Activated naive CD8-positive, alpha-beta T cell (primary cell): ENCODE measurements around the gene CCDC88C.

Experiments
- H3K27ac Mint-ChIP-seq: one replicate; pipeline ENCODE4 v1.8.0; 2021; ENCODE audit warnings: mixed read lengths
- H3K27me3 Mint-ChIP-seq: one replicate; pipeline ENCODE4 v1.8.0; 2021; ENCODE audit warnings: mixed read lengths
- H3K36me3 Mint-ChIP-seq: one replicate; pipeline ENCODE4 v1.8.0; 2021; ENCODE audit warnings: mixed read lengths
- H3K4me1 Mint-ChIP-seq: one replicate; pipeline ENCODE4 v1.8.0; 2021; ENCODE audit warnings: low read depth, mixed read lengths
- H3K4me3 Mint-ChIP-seq: one replicate; pipeline ENCODE4 v1.8.0; 2021; ENCODE audit warnings: mild to moderate bottlenecking, mixed read lengths
- H3K9me3 Mint-ChIP-seq: one replicate; pipeline ENCODE4 v1.8.0; 2021; ENCODE audit warnings: low read depth, mixed read lengths

Gene CCDC88C

GRCh38 chr14:91323671-91324605 lies 93.7 kb downstream of the CCDC88C start:
- peaks cover 2% of the 10 kb centered on the region for H3K36me3 Mint-ChIP-seq
- no peaks in the 10 kb centered on the region for H3K27me3 Mint-ChIP-seq
- peak overlapping the region; percentile 99 for H3K27ac Mint-ChIP-seq
- no peaks in the 10 kb centered on the region for H3K9me3 Mint-ChIP-seq
- peak overlapping the region; percentile 91 for H3K4me3 Mint-ChIP-seq
- H3K4me1 Mint-ChIP-seq, result peaks cover 85% of the 10 kb centered on the region

DNA sequence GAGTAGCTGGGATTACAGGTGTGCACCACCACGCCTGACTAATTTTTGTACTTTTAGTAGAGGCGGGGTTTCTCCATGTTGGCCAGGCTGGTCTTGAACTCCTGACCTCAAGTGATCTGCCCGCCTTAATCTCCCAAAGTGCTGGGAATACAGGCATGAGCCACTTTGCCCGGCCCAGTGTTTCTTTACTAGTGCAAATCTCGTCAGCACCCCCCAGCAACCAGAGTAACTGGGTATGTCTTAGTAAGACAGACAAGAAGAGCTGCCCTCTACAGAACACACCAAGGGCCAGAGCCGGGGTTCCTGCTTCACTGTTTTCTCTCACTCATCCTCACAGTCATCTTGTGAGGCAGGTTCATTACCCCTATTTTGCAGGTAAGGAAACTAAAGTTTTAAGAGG lies 94.6 kb downstream of the CCDC88C start:
- H3K36me3 Mint-ChIP-seq, result peaks cover 2% of the 10 kb centered on the region
- H3K4me3 Mint-ChIP-seq, result peak overlapping the region; percentile 91
- H3K9me3 Mint-ChIP-seq, result no peaks in the 10 kb centered on the region
- peaks cover 83% of the 10 kb centered on the region for H3K4me1 Mint-ChIP-seq
- no peaks in the 10 kb centered on the region for H3K27me3 Mint-ChIP-seq
- H3K27ac Mint-ChIP-seq, result peak overlapping the region; percentile 99

DNA sequence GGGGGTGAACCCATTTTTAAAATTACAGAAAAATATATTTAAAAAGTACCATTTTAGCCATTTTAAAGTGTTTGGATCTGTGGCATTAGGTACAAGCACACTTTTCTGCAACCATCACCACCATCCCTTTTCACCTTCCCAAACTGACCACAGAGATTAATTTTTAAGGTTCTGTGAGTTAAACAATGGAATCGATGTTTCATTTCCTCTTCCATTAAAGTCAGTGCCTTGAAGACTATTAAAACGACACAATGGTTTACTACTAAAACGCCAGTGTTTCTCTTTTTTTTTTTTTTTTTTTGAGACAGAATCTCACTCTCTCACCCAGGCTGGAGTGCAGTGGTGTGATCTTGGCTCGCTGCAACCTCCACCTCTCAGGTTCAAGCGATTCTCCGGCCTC lies 95.0 kb downstream of the CCDC88C start:
- Mint-ChIP-seq H3K4me3 (no peak overlapping the region), H3K9me3 (no peaks in the 10 kb centered on the region), H3K27ac (peak overlapping the region; percentile 99), H3K27me3 (no peaks in the 10 kb centered on the region), H3K36me3 (peaks cover 2% of the 10 kb centered on the region), H3K4me1 (peaks cover 83% of the 10 kb centered on the region)

- peak overlapping the region; percentile 83 for H3K27ac Mint-ChIP-seq
- peaks cover 2% of the 10 kb centered on the region for H3K36me3 Mint-ChIP-seq
- no peak overlapping the region for H3K4me3 Mint-ChIP-seq
- H3K4me1 Mint-ChIP-seq, result peaks cover 83% of the 10 kb centered on the region
- H3K9me3 Mint-ChIP-seq, result no peaks in the 10 kb centered on the region
- no peaks in the 10 kb centered on the region for H3K27me3 Mint-ChIP-seq
These were observed 96.5 kb downstream of the CCDC88C start for GRCh38 chr14:91321131-91321530.

- H3K4me3 Mint-ChIP-seq, result no peak overlapping the region
- H3K4me1 Mint-ChIP-seq, result peaks cover 83% of the 10 kb centered on the region
- no peaks in the 10 kb centered on the region for H3K9me3 Mint-ChIP-seq
- H3K27me3 Mint-ChIP-seq, result no peaks in the 10 kb centered on the region
- peak overlapping the region; percentile 84 for H3K27ac Mint-ChIP-seq
- H3K36me3 Mint-ChIP-seq, result peaks cover 7% of the 10 kb centered on the region
These were observed 97.4 kb downstream of the CCDC88C start for GRCh38 chr14:91320266-91320665.

GRCh38 chr14:91318911-91319310 lies 98.7 kb downstream of the CCDC88C start:
- no peaks in the 10 kb centered on the region for H3K27me3 Mint-ChIP-seq
- no peak overlapping the region for H3K4me3 Mint-ChIP-seq
- peaks cover 78% of the 10 kb centered on the region for H3K4me1 Mint-ChIP-seq
- H3K27ac Mint-ChIP-seq, result peak overlapping the region; percentile 81
- no peaks in the 10 kb centered on the region for H3K9me3 Mint-ChIP-seq
- H3K36me3 Mint-ChIP-seq, result peaks cover 9% of the 10 kb centered on the region

- Mint-ChIP-seq H3K9me3 (no peaks in the 10 kb centered on the region), H3K27ac (peak overlapping the region; percentile 98), H3K4me1 (peaks cover 73% of the 10 kb centered on the region), H3K27me3 (no peaks in the 10 kb centered on the region), H3K4me3 (peak overlapping the region; percentile 76), H3K36me3 (peaks cover 9% of the 10 kb centered on the region)
These were observed 100.0 kb downstream of the CCDC88C start for GRCh38 chr14:91317381-91318308.

- Mint-ChIP-seq H3K27me3 (no peaks in the 10 kb centered on the region), H3K4me3 (peak overlapping the region; percentile 76), H3K36me3 (peaks cover 9% of the 10 kb centered on the region), H3K9me3 (no peaks in the 10 kb centered on the region), H3K27ac (peak overlapping the region; percentile 98), H3K4me1 (peaks cover 69% of the 10 kb centered on the region)
These were observed 100.9 kb downstream of the CCDC88C start for GRCh38 chr14:91316761-91317160.

- Mint-ChIP-seq H3K9me3 (no peaks in the 10 kb centered on the region), H3K36me3 (peaks cover 12% of the 10 kb centered on the region), H3K4me1 (peaks cover 74% of the 10 kb centered on the region), H3K27me3 (no peaks in the 10 kb centered on the region), H3K27ac (peak overlapping the region; percentile 98), H3K4me3 (peak overlapping the region; percentile 81)
These were observed 101.8 kb downstream of the CCDC88C start for GRCh38 chr14:91315844-91316267.

GRCh38 chr14:91313852-91314251 lies 103.8 kb downstream of the CCDC88C start:
- Mint-ChIP-seq H3K4me1 (peaks cover 72% of the 10 kb centered on the region), H3K27ac (peak overlapping the region; percentile 93), H3K9me3 (no peaks in the 10 kb centered on the region), H3K27me3 (no peaks in the 10 kb centered on the region), H3K36me3 (peaks cover 12% of the 10 kb centered on the region), H3K4me3 (no peak overlapping the region)

- peak overlapping the region; percentile 93 for H3K27ac Mint-ChIP-seq
- no peaks in the 10 kb centered on the region for H3K27me3 Mint-ChIP-seq
- peaks cover 69% of the 10 kb centered on the region for H3K4me1 Mint-ChIP-seq
- peaks cover 13% of the 10 kb centered on the region for H3K36me3 Mint-ChIP-seq
- no peaks in the 10 kb centered on the region for H3K9me3 Mint-ChIP-seq
- peak overlapping the region; percentile 46 for H3K4me3 Mint-ChIP-seq
These were observed 104.3 kb downstream of the CCDC88C start for GRCh38 chr14:91313154-91313850.

GRCh38 chr14:91311284-91311662 lies 106.3 kb downstream of the CCDC88C start:
- Mint-ChIP-seq H3K36me3 (peaks cover 18% of the 10 kb centered on the region), H3K4me3 (peak overlapping the region; percentile 78), H3K27me3 (no peaks in the 10 kb centered on the region), H3K4me1 (peaks cover 48% of the 10 kb centered on the region), H3K9me3 (no peaks in the 10 kb centered on the region), H3K27ac (peak overlapping the region; percentile 95)

DNA sequence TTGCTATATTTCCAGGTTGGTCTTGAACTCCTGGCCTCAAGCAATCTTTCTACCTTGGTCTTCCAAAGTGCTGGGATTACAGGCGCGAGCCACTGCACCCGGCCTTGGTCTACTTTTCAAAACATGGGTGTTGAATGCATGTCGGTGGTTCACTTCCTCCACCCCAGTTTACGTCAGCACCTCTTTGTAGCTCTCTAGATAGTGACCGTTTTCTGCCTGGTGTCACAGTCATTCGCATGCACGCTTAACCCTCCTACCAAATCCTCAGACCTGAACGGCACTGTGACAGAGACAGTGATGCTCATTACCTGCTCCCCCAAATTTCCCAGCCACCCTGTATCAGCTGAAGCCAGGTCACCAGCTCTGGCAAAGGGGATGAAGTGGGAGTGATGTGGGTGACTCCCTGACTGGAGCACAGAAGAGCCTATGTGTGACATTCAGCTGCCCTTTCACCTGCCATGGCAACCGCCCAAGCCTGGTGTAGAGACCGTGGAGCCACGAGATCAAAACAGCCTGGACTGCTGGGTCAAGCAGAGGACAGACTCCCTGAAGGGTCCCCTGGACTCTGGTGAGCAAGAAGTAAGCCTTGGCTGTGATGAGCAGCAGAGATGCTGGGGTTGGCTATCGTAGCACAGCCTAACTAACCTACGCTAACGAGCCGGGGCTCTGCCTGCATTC lies 106.9 kb downstream of the CCDC88C start:
- Mint-ChIP-seq H3K9me3 (no peaks in the 10 kb centered on the region), H3K27me3 (no peaks in the 10 kb centered on the region), H3K4me3 (peak overlapping the region; percentile 78), H3K4me1 (peaks cover 43% of the 10 kb centered on the region), H3K36me3 (peaks cover 17% of the 10 kb centered on the region), H3K27ac (peak overlapping the region; percentile 95)

- peaks cover 38% of the 10 kb centered on the region for H3K4me1 Mint-ChIP-seq
- H3K4me3 Mint-ChIP-seq, result no peak overlapping the region
- H3K36me3 Mint-ChIP-seq, result peaks cover 14% of the 10 kb centered on the region
- H3K9me3 Mint-ChIP-seq, result no peaks in the 10 kb centered on the region
- H3K27me3 Mint-ChIP-seq, result no peaks in the 10 kb centered on the region
- H3K27ac Mint-ChIP-seq, result peak overlapping the region; percentile 95
These were observed 107.8 kb downstream of the CCDC88C start for GRCh38 chr14:91309756-91310280.
